HG02852 (cell line): ENCODE measurements around the gene PTPN12.
A peak's percentile ranks its signal among the peaks of the same experiment; 100 is the strongest.
"Not testable (repeated sequence)": the region's sequence is repeated elsewhere in the genome, so short reads cannot be mapped to it uniquely, and the experiment has no call there.

Source experiments
- ATAC-seq: cut with Tn5 transposase; IDR thresholded peaks from one replicate; pipeline ENCODE4 v1.9.1; 2021; ENCODE audit warnings: mild to moderate bottlenecking, moderate library complexity; ENCODE audit not compliant: unreplicated experiment

The PTPN12 gene

DNA sequence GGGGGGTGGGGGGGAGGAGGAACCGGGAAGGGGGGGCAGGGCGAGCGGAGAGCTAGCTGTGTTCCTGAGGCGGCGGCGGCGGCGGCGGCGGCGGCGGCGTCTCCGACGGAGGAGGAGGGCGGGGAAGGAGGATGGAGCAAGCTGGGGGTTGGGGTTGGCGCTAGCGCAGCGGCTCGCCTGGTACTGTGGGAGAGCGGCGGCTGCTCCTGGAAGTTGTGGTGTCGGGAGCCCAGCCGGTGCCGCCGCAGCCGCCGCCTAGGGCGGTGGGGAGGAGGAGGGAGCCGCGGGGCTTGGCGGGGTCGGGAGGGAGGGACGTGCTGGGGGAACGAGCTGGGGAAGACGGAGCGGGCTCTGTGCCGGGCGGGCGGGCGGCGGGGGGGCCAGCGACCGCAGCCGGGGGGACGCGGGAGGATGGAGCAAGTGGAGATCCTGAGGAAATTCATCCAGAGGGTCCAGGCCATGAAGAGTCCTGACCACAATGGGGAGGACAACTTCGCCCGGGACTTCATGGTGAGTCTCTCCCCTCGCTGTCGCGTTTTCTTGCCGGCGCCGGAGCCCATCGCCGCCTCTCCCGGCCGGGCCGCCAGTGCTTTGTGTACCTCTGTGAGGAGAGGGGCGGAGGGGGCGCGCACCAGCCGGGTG is at the start of gene PTPN12:
TSS of gene PTPN12 (plus strand) at position 160 of the 642 bp plus-strand sequence. CDS start at position 412, 252 bp downstream.
- peak; percentile 28 for ATAC-seq

DNA sequence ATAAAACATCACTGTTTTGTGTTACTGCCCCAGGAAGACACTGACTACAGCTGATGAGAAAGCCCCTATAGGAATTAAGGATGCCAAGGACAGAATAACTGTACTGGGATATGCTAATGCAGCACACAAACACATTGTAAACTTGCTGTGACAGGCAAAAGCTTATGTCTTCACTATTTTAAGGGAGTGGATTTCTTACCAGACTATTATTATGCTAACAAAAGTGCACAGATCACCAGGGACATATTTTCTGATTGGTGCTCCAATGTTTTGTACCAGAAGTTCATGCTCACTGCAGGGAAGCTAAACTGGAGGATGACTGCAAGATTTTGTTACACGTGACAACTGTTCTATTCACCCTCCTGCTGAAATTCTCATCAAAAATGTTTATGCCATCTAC is 48.1 kb upstream of the PTPN12 start:
- ATAC-seq, result no peak

DNA sequence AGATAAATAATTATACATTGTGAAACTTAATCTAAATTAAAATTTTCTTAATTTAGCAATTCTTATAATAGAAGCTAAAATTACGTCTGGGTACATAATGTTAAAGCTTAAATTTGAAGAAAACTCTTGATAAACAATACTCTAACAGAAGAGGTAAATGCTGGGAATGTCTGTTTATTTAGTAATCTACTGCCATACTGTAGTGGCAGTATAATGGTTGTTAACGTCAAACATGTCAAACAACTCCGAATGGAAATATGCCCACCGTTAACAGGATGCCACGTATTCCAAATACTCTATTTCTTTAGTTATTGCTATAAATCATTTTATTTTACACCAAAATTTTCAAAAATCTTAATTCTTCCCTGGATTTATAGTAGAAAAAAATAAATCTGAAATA is 40.0 kb upstream of the PTPN12 start:
- ATAC-seq, result no peak

- no peak for ATAC-seq
These were observed 38.3 kb upstream of the PTPN12 start for GRCh38 chr7:77498659-77499379.

GRCh38 chr7:77501192-77501515 is 35.9 kb upstream of the PTPN12 start:
- ATAC-seq, result no peak

GRCh38 chr7:77504951-77505350 is 32.1 kb upstream of the PTPN12 start:
- no peak for ATAC-seq

DNA sequence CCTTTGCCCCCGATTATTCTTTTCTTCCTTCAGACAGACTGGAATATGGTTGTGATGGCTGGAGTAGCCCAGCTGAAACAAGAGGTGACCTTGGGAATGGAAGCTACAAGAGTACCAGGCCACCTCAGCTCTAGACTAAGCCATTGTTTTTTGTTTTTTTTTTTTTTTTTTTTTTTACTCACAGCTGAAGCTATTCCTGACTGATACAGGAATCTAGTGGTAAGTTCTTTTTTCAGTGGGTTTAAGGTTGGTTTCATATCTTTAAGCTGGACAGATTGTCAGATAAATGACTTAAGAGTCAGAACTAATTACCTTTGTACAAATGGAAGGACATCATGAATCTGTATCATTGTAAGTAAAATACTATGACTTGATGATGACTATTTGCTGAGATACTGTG is 30.2 kb upstream of the PTPN12 start:
- ATAC-seq, result no peak

GRCh38 chr7:77513002-77513670 is 24.0 kb upstream of the PTPN12 start:
- ATAC-seq, result not testable (repeated sequence)

DNA sequence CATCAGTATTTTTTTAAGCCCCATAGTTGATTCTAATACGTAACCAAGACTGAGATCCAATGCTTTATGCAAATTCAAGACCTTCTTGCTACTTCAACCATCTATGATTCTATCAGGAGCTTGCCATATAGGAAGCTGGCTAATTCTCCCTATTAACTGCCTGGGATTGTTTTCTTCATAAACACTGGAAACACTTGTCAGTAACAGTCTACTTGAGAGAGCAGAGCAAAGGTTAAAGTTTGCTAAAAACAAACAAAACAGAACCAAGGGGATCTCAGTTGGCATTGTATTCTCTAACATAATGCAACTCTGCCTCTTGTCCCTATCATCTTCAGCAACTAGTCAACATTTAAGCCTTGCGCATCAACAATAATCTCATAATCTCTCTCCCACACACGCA is 21.0 kb upstream of the PTPN12 start:
- ATAC-seq, result no peak

GRCh38 chr7:77520261-77520660 is 16.8 kb upstream of the PTPN12 start:
- no peak for ATAC-seq

- not testable (repeated sequence) for ATAC-seq
These were observed 15.6 kb upstream of the PTPN12 start for GRCh38 chr7:77521537-77521936.

- no peak for ATAC-seq
These were observed 12.4 kb upstream of the PTPN12 start for GRCh38 chr7:77524731-77525130.

DNA sequence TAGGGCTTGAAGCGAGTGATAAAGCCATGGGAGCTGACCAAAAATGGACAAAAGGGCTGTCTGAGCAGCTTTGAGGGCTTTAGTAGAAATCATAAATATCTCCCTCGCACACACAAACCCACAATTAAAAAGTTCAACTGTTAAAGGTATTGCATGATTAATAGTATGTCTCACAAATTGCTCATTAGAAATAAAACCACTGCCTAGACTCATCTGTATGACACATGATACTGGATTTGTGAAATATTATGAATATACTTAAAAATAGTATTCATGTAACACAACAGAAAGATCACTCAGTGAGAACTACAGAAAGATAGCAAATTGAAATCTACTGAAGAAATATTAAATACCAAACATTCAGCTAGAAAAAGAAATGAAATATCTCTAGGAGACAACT is 11.9 kb upstream of the PTPN12 start:
- no peak for ATAC-seq

DNA sequence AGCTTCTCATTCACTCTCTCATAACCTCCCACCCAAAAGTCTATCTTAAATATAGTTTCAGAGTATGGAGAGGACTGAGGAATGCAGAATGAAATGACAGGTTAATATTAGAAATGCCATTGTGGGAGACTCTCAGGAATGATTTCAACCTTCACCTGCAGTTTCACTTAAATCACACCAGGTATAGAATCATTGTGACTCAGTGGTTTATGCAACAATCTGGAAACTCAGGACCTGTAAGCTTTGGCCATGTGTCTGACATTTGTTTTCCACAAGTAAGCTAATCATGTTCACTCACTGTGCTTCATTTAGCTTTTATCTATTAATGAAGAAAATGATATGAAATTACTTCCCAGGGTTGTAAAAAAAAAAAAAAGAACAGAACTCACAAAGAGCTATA is 8.7 kb upstream of the PTPN12 start:
- no peak for ATAC-seq

DNA sequence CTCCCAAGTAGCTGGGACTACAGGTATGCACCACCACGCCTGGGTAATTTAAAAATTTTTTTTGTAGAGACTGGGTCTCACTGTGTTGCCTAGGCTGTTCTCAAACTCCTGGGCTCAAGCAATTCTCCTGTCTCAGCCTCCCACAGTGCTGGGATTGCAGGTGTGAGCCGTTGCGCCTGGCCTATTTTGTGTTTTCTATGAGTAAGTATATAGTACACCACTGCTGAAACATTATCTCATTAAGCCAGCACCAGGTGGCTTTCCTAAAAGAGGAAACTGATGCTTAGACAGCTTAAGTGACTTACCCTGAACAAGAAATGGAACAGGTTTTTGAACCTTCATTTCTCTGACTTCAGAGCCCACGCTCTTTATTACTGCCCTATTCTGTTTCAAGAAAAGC is 7.8 kb upstream of the PTPN12 start:
- no peak for ATAC-seq

GRCh38 chr7:77531038-77531437 is 6.1 kb upstream of the PTPN12 start:
- ATAC-seq, result no peak

- no peak for ATAC-seq
These were observed 4.8 kb upstream of the PTPN12 start for GRCh38 chr7:77532247-77532646.

- not testable (repeated sequence) for ATAC-seq
These were observed 4.4 kb upstream of the PTPN12 start for GRCh38 chr7:77532732-77533131.

GRCh38 chr7:77534046-77534445 is 3.0 kb upstream of the PTPN12 start:
- ATAC-seq, result not testable (repeated sequence)

- ATAC-seq, result no peak
These were observed 1.1 kb upstream of the PTPN12 start for GRCh38 chr7:77536017-77536412.

- ATAC-seq, result peak; percentile 92
These were observed 521 bp upstream of the PTPN12 start for GRCh38 chr7:77536413-77537135.
